RWPE2 (cell line): ENCODE data around the gene STARD13.

ENCODE experiments used
- ATAC-seq: fragments of 200-7000 bp; cut with Tn5 transposase; 3 replicates; pipeline ENCODE4 v1.9.1; 2021; ENCODE audit warnings: low read depth
- DNase-seq: peaks from one replicate; pipeline ENCODE4 v3.0.0-alpha.2; 2020; ENCODE audit warnings: low spot score
- H3K27ac ChIP-seq: fragments of 450-650 bp; 2 replicates; pipeline ENCODE4 v1.5.1; 2017; ENCODE audit warnings: mild to moderate bottlenecking; ENCODE audit not compliant: poor library complexity, severe bottlenecking
- H3K27me3 ChIP-seq: fragments of 250-450 bp; sonication (Bioruptor Pico); 2 replicates; pipeline ENCODE4 v1.5.1; 2021; ENCODE audit warnings: mild to moderate bottlenecking, moderate library complexity; ENCODE audit not compliant: insufficient read depth, poor library complexity, severe bottlenecking
- H3K36me3 ChIP-seq: fragments of 250-450 bp; sonication (Bioruptor Pico); 2 replicates; pipeline ENCODE4 v1.5.1; 2020; ENCODE audit warnings: low read depth, mild to moderate bottlenecking, moderate library complexity
- H3K4me1 ChIP-seq: fragments of 250-450 bp; sonication (Bioruptor Pico); 2 replicates; pipeline ENCODE4 v1.5.1; 2021; ENCODE audit warnings: mild to moderate bottlenecking, moderate library complexity; ENCODE audit not compliant: insufficient read depth, poor library complexity, severe bottlenecking
- H3K4me3 ChIP-seq: fragments of 250-450 bp; sonication (Bioruptor Pico); 2 replicates; pipeline ENCODE4 v1.5.1; 2021; ENCODE audit warnings: mild to moderate bottlenecking, moderate library complexity; ENCODE audit not compliant: severe bottlenecking
- H3K9me3 ChIP-seq: fragments of 250-450 bp; sonication (Bioruptor Pico); 2 replicates; pipeline ENCODE4 v1.5.1; 2021; ENCODE audit warnings: mild to moderate bottlenecking, moderate library complexity; ENCODE audit not compliant: severe bottlenecking
- TF ChIP-seq, protein P1 (sequence below): fragments of 450-650 bp; IDR thresholded peaks from one replicate; pipeline ENCODE4 v1.5.1; 2017; ENCODE audit warnings: mild to moderate bottlenecking, moderate library complexity; ENCODE audit not compliant: poor library complexity, severe bottlenecking

STARD13 gene

GRCh38 chr13:33328701-33329100 lies 43.1 kb upstream of the STARD13 start:
- Histone ChIP-seq H3K4me3 (no peak overlapping the region), H3K4me1 (no peaks in the 10 kb centered on the region), H3K36me3 (no peaks in the 10 kb centered on the region), H3K27ac (no peak overlapping the region), H3K9me3 (no peaks in the 10 kb centered on the region), H3K27me3 (no peaks in the 10 kb centered on the region)
- ATAC-seq (no peak), DNase-seq (no peak)
- TF ChIP-seq, protein P1, sequence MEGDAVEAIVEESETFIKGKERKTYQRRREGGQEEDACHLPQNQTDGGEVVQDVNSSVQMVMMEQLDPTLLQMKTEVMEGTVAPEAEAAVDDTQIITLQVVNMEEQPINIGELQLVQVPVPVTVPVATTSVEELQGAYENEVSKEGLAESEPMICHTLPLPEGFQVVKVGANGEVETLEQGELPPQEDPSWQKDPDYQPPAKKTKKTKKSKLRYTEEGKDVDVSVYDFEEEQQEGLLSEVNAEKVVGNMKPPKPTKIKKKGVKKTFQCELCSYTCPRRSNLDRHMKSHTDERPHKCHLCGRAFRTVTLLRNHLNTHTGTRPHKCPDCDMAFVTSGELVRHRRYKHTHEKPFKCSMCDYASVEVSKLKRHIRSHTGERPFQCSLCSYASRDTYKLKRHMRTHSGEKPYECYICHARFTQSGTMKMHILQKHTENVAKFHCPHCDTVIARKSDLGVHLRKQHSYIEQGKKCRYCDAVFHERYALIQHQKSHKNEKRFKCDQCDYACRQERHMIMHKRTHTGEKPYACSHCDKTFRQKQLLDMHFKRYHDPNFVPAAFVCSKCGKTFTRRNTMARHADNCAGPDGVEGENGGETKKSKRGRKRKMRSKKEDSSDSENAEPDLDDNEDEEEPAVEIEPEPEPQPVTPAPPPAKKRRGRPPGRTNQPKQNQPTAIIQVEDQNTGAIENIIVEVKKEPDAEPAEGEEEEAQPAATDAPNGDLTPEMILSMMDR = no peak

DNA sequence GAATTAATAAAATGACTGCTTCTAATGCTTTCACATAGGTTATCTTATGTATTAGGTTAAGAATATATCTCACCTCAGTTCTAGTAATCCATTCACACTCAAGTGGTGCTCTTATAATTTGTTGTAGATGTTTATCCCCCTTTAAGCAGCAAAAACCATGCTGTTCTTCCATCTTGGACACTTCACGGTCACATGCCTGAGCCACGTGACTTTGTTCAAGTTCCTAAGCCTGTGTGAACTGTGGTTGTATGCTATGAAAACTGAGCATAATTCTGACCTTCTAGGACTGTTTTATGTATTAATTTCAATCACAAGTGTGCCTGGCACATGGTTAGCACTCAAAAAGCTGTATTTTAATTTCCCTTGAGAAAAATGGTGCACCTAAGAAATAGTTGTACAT lies 41.2 kb upstream of the STARD13 start:
- DNase-seq (no peak), ATAC-seq (no peak)
- no peak overlapping the region for H3K27ac ChIP-seq
- no peak overlapping the region for H3K4me3 ChIP-seq
- no peaks in the 10 kb centered on the region for H3K4me1 ChIP-seq
- H3K36me3 ChIP-seq = no peaks in the 10 kb centered on the region
- H3K27me3 ChIP-seq = no peaks in the 10 kb centered on the region
- TF ChIP-seq, protein P1 = no peak
- H3K9me3 ChIP-seq = no peaks in the 10 kb centered on the region

DNA sequence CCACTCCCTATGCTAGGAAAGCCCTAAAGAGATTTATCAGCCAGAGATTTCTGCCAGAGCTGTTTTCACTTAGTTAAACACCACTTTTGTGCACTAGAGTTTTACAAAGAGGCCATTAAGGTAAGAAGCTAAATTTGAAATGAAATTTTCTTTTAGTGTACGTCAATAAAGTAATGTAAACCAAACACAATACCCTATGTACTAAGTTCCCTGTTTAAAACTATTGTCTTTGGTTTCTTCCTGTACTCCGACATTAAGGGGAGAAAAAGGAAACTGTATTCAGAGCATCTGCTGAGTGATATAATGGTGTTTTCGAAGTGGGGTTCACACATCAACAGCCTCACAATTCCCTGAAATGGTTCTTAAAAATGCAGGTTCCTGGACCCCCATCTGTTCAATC lies 40.7 kb upstream of the STARD13 start:
- Histone ChIP-seq H3K9me3 (no peaks in the 10 kb centered on the region), H3K27ac (no peak overlapping the region), H3K4me1 (no peaks in the 10 kb centered on the region), H3K27me3 (no peaks in the 10 kb centered on the region), H3K4me3 (no peak overlapping the region), H3K36me3 (no peaks in the 10 kb centered on the region)
- TF ChIP-seq, protein P1 = no peak
- no peak for DNase-seq
- no peak for ATAC-seq

DNA sequence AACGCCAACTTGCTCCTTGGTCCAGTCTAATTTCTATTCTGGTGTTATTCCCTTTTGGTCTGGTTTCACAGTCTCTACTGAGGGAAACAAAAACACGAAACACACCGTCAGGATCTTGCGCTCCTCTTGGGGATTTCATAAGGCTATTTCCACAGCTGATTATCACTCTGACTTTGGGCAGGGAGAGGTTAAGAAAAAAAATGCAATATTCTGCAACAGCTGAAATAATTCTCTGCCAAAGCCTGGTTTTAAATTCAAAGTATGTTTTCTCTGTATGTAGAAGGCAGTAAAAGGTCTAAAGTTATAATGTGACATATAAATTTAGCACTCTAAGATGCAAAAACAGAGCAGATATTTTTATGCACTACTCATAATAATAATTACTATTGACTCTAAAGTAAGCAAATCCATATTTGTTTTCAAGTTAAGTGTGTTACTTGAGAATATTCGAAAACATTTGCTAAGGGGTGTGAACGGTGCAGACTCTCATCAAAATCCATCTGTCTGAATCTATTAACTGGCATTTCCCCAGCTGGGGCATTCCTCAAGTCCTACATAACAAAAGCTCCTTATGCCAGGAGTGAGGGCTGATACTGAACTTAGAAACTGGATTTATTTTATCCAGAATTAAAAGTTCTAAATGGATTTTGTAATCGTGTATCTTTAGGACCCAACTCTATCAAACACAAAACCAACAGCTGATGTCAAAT lies 38.4 kb upstream of the STARD13 start:
- DNase-seq (no peak), ATAC-seq (no peak)
- Histone ChIP-seq H3K27me3 (no peaks in the 10 kb centered on the region), H3K36me3 (no peaks in the 10 kb centered on the region), H3K4me3 (no peak overlapping the region), H3K9me3 (no peaks in the 10 kb centered on the region), H3K4me1 (no peaks in the 10 kb centered on the region), H3K27ac (no peak overlapping the region)
- TF ChIP-seq, protein P1 = no peak

- peaks cover 2% of the 10 kb centered on the region for H3K9me3 ChIP-seq
- H3K4me1 ChIP-seq = no peaks in the 10 kb centered on the region
- TF ChIP-seq, protein P1 = no peak
- no peaks in the 10 kb centered on the region for H3K27me3 ChIP-seq
- H3K4me3 ChIP-seq = no peak overlapping the region
- H3K36me3 ChIP-seq = no peaks in the 10 kb centered on the region
- ATAC-seq (no peak), DNase-seq (no peak)
- no peak overlapping the region for H3K27ac ChIP-seq
These were observed 37.6 kb upstream of the STARD13 start for GRCh38 chr13:33322965-33323668.
